WI38 (cell line): ENCODE results near the gene PRLR.

Experiments
- H3K4me3 ChIP-seq: 2 replicates; pipeline ENCODE4 v1.5.1; 2011; ENCODE audit warnings: low read depth, mild to moderate bottlenecking, control low read depth, low read length
- CTCF ChIP-seq: IDR thresholded peaks from 2 replicates; pipeline ENCODE4 v1.5.1; 2012; ENCODE audit warnings: low read depth, mild to moderate bottlenecking, control low read depth, low read length

The PRLR gene

GRCh38 chr5:35048910-35049309 is 181.4 kb downstream of the PRLR start:
- H3K4me3 ChIP-seq: no peak overlapping the region
- TF ChIP-seq CTCF: no peak

- H3K4me3 ChIP-seq: no peak within 1 kb of the TSS
- no peak for TF ChIP-seq CTCF
Observed at GRCh38 chr5:35047785-35048404, 182.4 kb downstream of the PRLR start, which contains the start of gene AGXT2. Gene AGXT2, minus strand, starts transcription at chr5:35047949. Its CDS starts 57 bp downstream, at chr5:35047892.

- no peak for TF ChIP-seq CTCF
Observed at GRCh38 chr5:35046774-35047173, 183.5 kb downstream of the PRLR start.

GRCh38 chr5:35045280-35045679 is 185.0 kb downstream of the PRLR start:
- H3K4me3 ChIP-seq: no peak overlapping the region
- no peak for TF ChIP-seq CTCF

More at GRCh38 chr5:35046774-35047173, 183.5 kb downstream of the PRLR start:
- H3K4me3 ChIP-seq: no peak overlapping the region

- H3K4me3 ChIP-seq: no peak overlapping the region
- no peak for TF ChIP-seq CTCF
Observed at GRCh38 chr5:35044649-35045048, 185.6 kb downstream of the PRLR start.

GRCh38 chr5:35042781-35043180 is 187.5 kb downstream of the PRLR start:
- H3K4me3 ChIP-seq: no peak overlapping the region

More at GRCh38 chr5:35042781-35043180, 187.5 kb downstream of the PRLR start:
- TF ChIP-seq CTCF: no peak
